GM12865 (cell line): ENCODE measurements around the gene CASK.

Source experiments
- DNase-seq: peaks from one replicate; pipeline ENCODE4 v3.0.0; 2010; ENCODE audit warnings: low read depth
- H3K4me3 ChIP-seq: 2 replicates; pipeline ENCODE4 v1.5.1; 2011; ENCODE audit warnings: mild to moderate bottlenecking, low read depth, low read length, control low read depth
- CTCF ChIP-seq: IDR thresholded peaks from 2 replicates; pipeline ENCODE4 v1.5.1; 2011; ENCODE audit warnings: low read length, control low read depth, low read depth, inconsistent platforms; ENCODE audit not compliant: insufficient read depth; ENCODE audit errors: missing control alignments

CASK gene

DNA sequence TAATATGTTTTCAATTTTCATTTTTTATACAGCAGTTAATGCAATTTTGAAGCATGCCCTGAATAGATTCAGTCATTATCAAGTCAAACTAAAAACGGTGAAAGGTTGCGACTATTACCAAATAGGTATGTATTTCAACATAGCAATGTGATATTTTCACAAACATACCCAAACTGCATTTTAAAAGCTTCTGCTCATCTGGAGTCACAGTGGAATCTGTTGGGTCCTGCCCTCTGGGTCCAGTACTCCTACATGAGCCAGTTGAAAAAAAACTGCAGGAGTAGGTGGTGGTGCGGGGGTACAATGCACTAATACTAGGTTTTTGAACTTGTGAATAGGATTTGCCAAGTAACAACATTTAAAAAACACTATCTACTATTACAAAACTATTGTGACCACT is 233.6 kb downstream of the CASK start:
- H3K4me3 ChIP-seq: no peak overlapping the region
- DNase-seq: no peak
- no peak for TF ChIP-seq CTCF

DNA sequence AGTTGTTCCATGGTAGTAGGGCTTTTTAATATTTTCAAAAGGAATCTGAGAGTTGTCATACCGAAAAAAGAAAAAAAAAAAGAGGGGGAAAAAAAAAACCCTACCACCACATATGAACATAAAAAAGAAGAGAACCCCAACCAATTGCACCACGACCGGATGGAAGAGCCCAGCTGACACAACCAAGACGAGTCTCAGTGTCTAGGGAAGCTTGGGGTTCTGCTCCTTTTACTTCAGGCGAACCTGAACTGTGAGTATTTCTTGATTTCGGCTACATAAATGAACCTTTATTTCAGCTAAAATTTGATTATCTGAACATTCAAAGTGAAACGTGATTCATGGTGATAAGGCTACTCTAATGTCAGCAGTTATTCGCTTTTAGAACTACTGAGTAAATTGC is 234.5 kb downstream of the CASK start, which contains the start of gene GPR34:
Gene GPR34, plus strand, starts transcription at position 139 of the 400 bp plus-strand sequence. CDS start 6,661 bp downstream, outside the sequence.
- no peak within 1 kb of the TSS for H3K4me3 ChIP-seq
- no peak for TF ChIP-seq CTCF
- DNase-seq: no peak

GRCh38 chrX:41688156-41688555 is 235.2 kb downstream of the CASK start:
- TF ChIP-seq CTCF: no peak
- no peak overlapping the region for H3K4me3 ChIP-seq
- no peak for DNase-seq

- H3K4me3 ChIP-seq: no peak overlapping the region
- DNase-seq: no peak
- no peak for TF ChIP-seq CTCF
Observed at GRCh38 chrX:41686788-41687187, 236.6 kb downstream of the CASK start.

DNA sequence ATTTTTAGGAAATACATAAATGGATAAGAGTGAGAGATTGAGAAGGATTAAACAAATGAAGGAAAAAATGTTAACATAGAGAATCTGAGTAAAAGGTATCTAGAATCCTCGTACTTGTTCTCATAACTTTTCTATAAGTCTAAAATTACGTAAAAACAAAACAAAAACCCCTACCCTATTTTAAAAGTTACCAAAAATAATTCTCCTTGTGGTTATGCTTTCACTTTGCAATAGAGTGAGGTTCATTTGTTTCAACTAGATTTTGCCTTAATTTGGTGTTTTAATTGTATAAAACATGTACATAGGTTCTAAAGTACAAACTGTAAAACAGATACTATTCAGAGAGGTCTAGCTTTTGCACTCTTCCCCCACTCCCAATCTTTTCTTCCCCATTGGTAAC is 238.4 kb downstream of the CASK start:
- no peak for TF ChIP-seq CTCF
- H3K4me3 ChIP-seq: no peak overlapping the region
- no peak for DNase-seq

- no peak overlapping the region for H3K4me3 ChIP-seq
- no peak for DNase-seq
- no peak for TF ChIP-seq CTCF
Observed at GRCh38 chrX:41684138-41684537, 239.2 kb downstream of the CASK start.
